SW480 (cell line): ENCODE data around the gene UBE2O.
A peak's percentile ranks its signal among the peaks of the same experiment; 100 is the strongest.

Source experiments
- DNase-seq: peaks from one replicate; pipeline ENCODE4 v3.0.0-alpha.2; 2016; ENCODE audit warnings: low spot score

The UBE2O gene

DNA sequence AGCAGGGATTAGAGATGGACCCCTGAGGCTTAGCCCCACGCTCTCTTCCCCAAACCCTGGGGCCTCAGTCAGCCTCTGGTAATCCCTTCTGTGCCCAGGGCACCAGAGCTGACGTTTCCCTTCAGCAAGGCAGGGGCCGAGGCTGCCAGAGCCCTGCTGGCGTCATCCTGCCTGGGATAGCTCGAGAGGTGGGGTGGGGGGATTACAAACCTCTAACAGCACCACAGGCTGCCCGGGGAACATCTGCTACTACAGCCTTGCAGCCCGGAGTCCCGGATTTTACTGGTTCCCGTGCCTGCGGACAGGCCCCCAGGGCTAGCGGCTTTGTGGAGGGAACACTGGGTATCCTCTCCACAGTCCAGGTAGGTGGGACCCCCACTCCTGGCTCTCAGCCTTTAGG is 14.4 kb upstream of the UBE2O start, which contains the start of gene AANAT:
TSS of gene AANAT (plus strand) at position 238 of the 400 bp plus-strand sequence. CDS start 1,144 bp downstream, outside the sequence.
- DNase-seq, result no peak

DNA sequence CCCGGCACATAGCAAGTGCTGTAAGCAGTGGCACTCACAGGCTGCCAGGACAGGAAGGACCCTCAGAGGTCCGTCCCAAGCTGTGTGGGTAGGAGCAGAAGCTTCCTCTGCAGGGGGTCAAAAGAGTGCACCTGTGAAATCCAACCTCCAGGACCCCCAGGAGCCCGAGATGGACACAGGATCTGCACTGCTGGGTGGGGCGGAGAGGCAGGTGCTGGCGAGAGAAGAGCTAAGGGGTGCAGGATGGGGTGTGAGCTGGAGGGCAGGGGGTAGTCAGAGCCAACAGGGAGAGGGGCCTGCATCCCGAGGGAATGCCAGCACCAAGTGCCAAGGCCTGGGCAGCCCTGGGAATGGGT is 13.8 kb upstream of the UBE2O start:
- no peak for DNase-seq

DNA sequence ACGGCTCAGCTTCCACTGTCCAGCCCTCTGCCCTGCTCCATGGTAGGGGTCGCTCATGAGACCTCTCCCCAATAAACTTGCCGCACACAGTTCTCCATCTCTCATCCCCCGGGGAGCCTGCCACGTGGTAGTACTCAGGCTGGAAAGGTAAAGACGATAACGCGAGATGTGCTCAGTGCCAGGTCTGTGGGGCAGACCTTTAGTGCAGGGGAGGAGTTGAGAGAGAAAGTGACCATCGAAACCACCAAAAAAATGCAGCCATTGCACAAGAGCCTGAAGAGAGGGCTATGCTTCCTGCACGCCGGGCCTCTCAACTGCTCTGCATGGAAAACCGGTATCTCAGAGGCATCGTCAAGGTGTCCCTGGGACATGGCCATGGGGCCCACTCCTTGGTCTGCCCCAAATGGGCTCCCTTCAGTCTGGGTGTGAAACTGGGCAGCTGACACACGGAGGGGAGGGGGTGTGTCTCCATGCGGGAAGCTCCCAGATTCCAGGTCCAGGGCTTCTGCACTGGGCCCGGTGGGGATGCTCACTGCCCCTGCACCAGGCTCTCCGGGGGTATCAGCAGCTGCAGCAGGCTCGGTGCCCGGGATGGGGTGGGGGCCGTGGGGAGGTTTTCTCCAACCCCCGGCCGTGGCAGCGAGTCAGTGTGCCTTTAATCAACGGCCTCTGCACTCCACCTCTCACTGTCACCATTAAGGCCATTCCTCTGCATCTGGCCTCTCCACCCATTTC is 9.8 kb upstream of the UBE2O start:
- DNase-seq, result no peak

GRCh38 chr17:76461765-76462555 is 9.0 kb upstream of the UBE2O start:
- DNase-seq, result no peak

GRCh38 chr17:76459674-76460073 is 6.7 kb upstream of the UBE2O start:
- no peak for DNase-seq

DNA sequence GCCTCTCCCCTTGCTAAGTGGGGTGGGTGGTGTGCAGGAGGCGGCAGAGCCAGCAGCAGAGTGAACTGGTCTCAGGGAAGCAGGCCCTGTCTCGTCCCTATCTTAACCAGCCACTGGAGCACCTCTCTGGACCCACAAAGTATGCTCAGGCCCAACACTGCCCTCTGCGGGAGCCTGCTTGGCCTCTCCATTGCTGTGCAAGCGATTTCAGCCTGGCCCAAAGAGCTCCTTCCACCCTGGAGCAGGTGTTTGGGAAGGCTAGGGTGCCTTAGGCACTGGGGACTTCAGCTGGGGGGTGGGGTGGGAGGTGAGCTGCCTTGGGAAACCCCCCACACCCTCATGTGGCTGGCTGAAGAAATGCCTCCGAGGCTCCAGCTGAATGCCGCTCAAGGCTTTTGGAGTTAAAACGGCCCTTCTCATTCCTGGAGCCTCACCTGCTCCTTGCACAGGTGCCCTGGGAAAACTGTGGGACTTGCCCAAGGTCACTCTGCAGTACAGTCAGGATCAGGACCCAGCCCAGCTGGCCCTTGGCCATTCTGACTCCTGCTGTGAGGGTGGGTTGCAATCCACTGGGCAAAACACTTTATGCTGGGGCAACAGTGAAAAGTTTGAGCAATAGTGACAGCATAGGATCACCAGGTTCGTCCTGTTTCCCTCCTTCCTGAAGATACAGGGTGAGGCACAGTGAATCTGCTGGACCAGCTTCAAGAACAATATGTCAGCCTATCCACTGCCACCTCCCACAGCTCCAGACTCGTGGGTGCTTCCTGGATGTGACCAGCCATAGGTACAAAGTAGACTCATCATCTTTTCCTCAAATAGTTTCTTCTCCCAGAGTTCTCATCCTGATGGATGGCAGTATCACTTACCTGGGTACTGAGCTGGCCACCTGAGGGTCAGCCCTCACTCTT is 5.9 kb upstream of the UBE2O start:
- DNase-seq, result peak; percentile 29

GRCh38 chr17:76453431-76453743 is 435 bp upstream of the UBE2O start:
- DNase-seq, result no peak

DNA sequence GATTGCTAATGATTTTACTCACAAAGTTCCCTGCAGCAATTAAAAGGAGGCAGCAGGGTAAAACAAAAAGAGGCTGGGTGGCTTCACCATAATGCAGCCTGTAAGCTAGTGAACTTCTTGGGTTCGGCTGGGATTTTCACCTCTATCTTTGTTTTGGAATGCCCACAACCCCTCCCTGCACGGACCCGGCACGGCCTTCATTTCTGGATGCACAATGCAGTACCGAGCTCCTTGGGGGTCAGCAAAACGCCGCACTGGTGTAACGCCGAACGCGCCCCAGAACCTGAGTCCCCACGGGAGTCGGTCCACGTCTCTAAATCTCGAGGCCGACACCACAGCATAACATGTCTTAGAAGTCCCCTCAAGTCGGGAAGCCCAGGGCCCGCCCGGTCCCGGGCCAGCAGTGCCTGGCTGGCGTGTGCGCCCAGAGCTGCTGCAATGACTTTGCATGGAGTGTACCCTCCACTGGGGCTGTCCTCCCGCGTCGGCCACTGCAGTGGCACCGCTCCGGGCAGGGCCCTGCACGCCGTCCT is 759 bp downstream of the UBE2O start:
- no peak for DNase-seq

- DNase-seq, result no peak
Measured at GRCh38 chr17:76451506-76451905, 1.4 kb downstream of the UBE2O start.

- no peak for DNase-seq
Measured at GRCh38 chr17:76449126-76449525, 3.8 kb downstream of the UBE2O start.

GRCh38 chr17:76447931-76448652 is 4.9 kb downstream of the UBE2O start:
- DNase-seq, result no peak

DNA sequence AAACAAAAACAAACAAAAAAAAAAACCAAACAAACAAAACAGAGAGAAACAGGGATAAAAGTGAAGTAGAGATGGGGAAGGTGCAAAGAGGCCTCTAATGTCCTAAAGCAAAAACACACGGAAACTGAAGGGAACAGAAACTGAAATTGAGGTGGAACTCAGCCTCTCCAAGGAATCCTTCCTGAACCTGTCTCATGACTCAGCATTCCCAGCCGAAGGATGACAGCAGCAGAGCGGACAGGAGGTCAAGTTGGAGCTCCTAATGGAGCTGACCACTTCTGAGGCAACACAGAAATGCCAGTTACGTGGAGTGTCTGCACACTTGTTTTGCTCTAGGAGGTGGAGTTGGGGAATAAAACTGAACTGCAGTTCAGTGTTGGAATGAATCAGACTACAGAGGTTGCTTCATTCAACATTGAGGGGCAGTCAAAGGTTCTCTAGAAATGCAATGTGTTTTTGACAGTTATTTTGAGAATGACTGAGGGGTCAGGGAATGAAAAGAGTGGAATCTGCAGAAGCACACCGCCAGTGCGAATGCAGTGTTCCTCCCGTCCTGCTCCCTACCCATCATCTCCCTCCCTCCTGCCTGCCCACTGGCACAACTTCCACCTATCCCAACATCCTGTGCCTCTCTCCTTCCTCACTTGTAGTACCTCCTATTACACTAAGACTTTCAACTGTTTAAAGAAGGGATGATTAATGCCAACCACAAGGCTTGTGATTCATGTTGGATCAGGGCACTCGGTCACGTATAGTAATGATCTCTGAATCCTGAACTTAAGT is 6.3 kb downstream of the UBE2O start:
- peak; percentile 83 for DNase-seq

GRCh38 chr17:76445697-76446448 is 7.1 kb downstream of the UBE2O start:
- no peak for DNase-seq

DNA sequence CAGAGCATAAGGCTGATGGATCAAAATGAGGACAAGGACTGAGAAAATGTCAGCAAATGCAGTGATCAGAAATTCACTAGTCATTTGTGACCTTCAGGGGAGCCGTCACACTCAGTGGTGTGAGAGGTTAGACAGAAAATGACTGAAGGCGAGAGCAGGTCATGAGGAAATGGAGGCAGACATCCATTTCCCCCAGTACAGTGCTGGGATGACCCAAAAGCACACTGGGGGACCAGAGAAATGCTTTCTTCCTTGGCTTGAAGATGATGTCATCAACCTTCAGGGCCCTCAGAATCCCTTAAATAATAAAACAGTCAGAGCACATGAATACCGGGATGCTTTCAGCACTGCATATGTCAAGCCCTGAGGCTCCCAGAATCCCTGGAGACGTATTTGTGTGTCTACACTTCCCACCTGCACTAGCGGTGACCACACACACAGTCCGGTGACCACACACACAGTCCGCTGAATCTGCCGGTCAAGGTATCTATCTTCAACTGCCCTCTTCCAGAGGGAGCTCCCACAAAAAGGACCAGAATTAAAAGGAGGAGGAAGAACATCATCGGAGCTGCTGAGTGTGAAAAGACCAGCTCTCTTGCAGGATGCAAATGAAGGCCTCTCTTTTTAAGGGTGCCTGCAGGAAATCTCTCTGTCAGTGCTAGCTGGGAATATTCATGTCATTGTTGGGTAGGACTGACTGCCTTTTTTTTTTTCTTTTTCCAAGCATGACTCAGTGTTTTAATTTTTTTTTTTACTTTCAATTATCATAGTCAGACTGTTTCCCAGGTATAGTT is 8.2 kb downstream of the UBE2O start:
- no peak for DNase-seq

DNA sequence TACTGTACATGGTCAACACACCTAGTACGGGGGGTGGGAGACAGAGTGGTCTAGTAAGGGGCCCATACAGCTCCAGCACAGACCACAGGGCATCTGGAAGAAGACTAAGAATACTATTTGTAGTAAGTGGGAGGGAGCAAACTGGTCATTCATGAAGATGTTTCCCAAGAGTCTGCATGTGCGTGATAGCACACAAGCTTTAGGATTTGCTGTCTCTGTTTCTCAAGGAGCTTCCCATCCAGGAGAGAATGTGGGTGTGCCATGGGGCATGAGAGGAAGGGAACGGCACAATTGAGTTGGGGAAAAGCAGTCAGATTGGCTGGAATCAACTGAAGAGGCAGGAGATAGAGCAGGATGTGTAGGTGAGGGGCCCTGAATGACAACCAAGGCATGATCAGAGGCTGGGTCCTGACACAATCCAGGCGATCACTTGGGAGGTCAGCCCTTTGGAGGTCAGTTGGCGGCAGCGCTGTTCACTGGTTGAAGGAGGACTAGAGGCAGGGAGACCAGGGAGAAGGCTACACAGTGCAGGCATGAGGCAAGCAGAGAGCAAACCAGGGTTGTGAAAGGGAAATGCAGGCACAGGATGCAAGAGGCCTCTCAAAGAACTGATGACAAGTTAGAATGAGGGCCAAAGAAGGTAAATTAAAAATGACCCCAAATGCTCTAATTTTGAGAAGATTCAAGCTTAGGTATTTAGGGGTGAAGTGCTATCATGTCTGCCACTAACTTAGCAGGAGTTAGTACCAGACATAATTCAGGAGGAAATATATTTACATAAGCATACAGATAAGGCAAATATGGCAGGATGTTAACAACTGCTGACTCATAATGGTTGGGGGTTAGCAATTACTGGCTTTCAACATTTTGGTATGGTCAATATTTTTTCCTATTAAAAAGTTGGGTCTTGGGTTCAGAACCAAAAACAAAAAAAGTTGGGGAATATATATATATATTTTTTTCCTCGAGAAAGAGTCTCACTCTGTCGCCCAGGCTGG is 10.3 kb downstream of the UBE2O start:
- no peak for DNase-seq

DNA sequence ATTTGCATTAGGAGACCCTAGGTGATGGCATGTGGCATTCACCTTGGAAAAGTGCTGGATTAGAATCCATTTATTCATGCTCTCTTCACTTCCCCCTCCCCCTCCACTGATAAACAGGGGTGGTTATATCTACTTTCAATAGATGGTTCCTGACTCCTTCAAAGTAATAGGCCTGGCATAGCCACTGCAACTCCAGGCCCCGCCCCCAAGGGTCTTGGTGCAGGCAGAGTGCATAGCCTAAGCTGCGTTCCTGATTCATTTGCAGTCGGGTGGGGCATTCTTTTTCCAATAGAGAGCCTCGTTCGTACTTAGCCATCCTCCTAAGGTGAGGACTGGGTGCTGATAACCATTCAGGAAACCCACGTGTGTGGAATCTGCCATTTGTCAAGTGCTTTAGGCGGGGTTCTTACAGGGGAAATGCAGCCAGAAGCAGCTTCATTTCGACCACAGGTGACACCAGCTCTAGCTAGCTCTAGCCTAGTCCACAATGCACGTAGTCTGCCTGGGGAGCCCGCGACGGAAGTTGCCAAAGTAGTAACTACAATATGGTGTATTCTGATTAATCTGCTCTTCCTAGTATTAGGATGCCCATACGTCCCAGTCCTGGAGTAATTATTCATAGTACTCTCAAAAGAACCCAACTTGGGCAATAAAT is 11.1 kb downstream of the UBE2O start:
- no peak for DNase-seq

DNA sequence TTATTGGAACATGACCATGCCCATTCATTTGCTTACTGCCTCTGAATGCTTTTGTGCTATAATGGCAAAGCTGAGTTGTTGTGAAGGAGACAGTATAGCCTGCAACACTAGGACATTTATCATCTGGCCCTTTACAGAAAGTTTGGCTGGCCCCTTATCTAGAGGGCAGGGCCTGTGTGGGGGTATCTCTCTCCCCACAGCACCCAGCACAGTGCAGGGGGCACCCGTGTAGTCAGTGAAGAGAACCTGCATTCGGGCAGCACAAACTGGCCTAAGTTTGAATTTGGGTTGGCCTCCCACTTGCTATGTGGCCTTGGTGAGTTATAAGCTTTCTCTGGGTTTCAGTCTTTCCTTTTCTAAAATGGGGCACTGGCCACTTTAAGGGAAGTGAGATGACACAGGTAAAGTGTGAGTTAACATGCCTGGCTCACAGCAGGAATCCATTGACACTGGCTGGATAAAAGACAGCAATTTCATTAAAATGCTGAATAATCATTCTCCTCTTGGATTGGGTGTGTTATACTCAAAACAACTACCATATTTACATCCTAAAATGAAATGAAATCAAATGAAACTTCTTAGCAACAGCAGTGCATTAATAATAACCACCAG is 12.1 kb downstream of the UBE2O start:
- DNase-seq, result no peak
